Measurements from ENCODE around the gene TBC1D3B.

GRCh38 chr17:36136439-36136838, 40.0 kb downstream of the TBC1D3B start:
- TF ChIP-seq TAF1 (IDR thresholded peaks at IDR 0.05; ENCODE audit: low read depth, low read length) (no peak), POLR2AphosphoS5 (IDR thresholded peaks at IDR 0.05; ENCODE audit: low read depth, low read length) (no peak), POLR2A (IDR thresholded peaks at IDR 0.05; ENCODE audit: low read depth, low read length) (no peak)

All from GM12891 (cell line).